Dendritic cell treated with granulocyte-macrophage colony-stimulating factor and Interleukin-4, amounts not matched to agents 40 ng/mL and 50 ng/mL, for 4 days (primary cell): ENCODE data around the gene DHRS7.

Source experiments
- H3K27ac Mint-ChIP-seq: one replicate; pipeline ENCODE4 v1.8.0; 2022; ENCODE audit warnings: mild to moderate bottlenecking, mixed read lengths
- H3K27me3 Mint-ChIP-seq: one replicate; pipeline ENCODE4 v1.8.0; 2022; ENCODE audit warnings: mild to moderate bottlenecking, mixed read lengths
- H3K36me3 Mint-ChIP-seq: one replicate; pipeline ENCODE4 v1.8.0; 2022; ENCODE audit warnings: low read depth, mixed read lengths
- H3K4me1 Mint-ChIP-seq: one replicate; pipeline ENCODE4 v1.8.0; 2022; ENCODE audit warnings: low read depth, mixed read lengths
- H3K4me3 Mint-ChIP-seq: one replicate; pipeline ENCODE4 v1.8.0; 2022; ENCODE audit warnings: mild to moderate bottlenecking, moderate library complexity, mixed read lengths
- H3K9me3 Mint-ChIP-seq: one replicate; pipeline ENCODE4 v1.8.0; 2022; ENCODE audit warnings: mixed read lengths
- intact Hi-C: fragments of 100-400 bp; cut with micrococcal nuclease; formaldehyde crosslinking; loops from one replicate; pipeline ENCODE4 v1.15.0; 2022

The DHRS7 gene

GRCh38 chr14:60095231-60095630, 70.0 kb downstream of the DHRS7 start:
- intact Hi-C loops = loop anchor here (10.0 kb wide), 1 partner anchor 500 kb away; no protein-coding TSS in a partner anchor
- Mint-ChIP-seq H3K4me1 (peaks cover 32% of the 10 kb centered on the region), H3K36me3 (peaks cover 38% of the 10 kb centered on the region), H3K9me3 (no peaks in the 10 kb centered on the region), H3K4me3 (no peak overlapping the region), H3K27ac (no peak overlapping the region), H3K27me3 (no peaks in the 10 kb centered on the region)

GRCh38 chr14:60094306-60094897, 70.8 kb downstream of the DHRS7 start:
- intact Hi-C loops = loop anchor here (10.0 kb wide), 1 partner anchor 500 kb away; no protein-coding TSS in a partner anchor
- no peaks in the 10 kb centered on the region for H3K9me3 Mint-ChIP-seq
- peaks cover 32% of the 10 kb centered on the region for H3K36me3 Mint-ChIP-seq
- no peak overlapping the region for H3K4me3 Mint-ChIP-seq
- H3K4me1 Mint-ChIP-seq = peaks cover 32% of the 10 kb centered on the region
- no peak overlapping the region for H3K27ac Mint-ChIP-seq
- no peaks in the 10 kb centered on the region for H3K27me3 Mint-ChIP-seq
